ENCODE results near the gene DCP1B. TPM values are rescaled to one million over a fixed set of nuclear protein-coding genes. Genes with fewer than 3 reads are reported as not detected.
A peak's percentile ranks its signal among the peaks of the same experiment; 100 is the strongest.

DCP1B gene
- total and polyA plus RNA-seq, 4 donors: 3.5 to 5.5 (median 4.6) TPM

DNA sequence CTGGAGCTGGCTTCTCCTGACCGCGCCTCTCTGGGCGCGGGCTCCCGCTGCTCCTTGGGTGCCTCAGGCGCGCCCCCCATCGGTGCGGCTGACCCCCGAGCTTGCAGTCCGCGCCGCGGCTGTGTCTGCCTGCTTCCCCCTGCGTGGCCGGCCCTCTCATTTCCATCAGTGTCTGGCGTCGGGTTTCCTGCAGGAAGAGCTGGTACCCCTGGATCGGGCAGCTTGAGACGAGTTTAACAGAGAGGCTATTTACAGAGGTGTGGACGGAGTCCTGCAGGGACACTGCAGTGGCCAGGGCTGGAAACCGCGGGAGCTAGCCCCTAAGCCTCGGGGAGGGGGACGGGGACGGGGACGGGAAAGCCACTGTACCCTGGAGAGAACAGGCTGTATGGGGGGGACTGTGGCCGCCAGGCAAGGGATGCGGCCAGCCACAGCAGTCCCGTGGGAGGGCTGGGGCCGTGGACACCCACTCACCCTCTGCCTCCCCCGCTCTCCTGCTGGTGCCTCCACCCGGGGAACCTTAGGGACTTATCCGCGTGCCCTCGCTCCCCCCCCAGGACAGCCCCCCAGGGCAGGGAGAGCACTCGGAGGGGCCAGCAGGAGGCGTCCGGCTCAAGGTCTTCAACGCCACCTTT lies 82.1 kb downstream of the DCP1B start:
- H3K4me3 ChIP-seq (ENCODE audit: low read depth in 1 of 3, low read length in 3 of 3): no peak overlapping the region
- TF ChIP-seq GABPA (IDR thresholded peaks at IDR 0.05 in 1 of 2, conservative IDR thresholded peaks at IDR 0.05 in 1 of 2) (no peak), RXRA (IDR thresholded peaks at IDR 0.05) (no peak), EGR1 (IDR thresholded peaks at IDR 0.05; ENCODE audit: low read depth in 2 of 2) (no peak), HNF4A (conservative IDR thresholded peaks at IDR 0.05) (no peak)
- TF ChIP-seq, protein P1, sequence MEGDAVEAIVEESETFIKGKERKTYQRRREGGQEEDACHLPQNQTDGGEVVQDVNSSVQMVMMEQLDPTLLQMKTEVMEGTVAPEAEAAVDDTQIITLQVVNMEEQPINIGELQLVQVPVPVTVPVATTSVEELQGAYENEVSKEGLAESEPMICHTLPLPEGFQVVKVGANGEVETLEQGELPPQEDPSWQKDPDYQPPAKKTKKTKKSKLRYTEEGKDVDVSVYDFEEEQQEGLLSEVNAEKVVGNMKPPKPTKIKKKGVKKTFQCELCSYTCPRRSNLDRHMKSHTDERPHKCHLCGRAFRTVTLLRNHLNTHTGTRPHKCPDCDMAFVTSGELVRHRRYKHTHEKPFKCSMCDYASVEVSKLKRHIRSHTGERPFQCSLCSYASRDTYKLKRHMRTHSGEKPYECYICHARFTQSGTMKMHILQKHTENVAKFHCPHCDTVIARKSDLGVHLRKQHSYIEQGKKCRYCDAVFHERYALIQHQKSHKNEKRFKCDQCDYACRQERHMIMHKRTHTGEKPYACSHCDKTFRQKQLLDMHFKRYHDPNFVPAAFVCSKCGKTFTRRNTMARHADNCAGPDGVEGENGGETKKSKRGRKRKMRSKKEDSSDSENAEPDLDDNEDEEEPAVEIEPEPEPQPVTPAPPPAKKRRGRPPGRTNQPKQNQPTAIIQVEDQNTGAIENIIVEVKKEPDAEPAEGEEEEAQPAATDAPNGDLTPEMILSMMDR (IDR thresholded peaks at IDR 0.05; ENCODE audit: low read depth, low read length, missing input control): no peak

DNA sequence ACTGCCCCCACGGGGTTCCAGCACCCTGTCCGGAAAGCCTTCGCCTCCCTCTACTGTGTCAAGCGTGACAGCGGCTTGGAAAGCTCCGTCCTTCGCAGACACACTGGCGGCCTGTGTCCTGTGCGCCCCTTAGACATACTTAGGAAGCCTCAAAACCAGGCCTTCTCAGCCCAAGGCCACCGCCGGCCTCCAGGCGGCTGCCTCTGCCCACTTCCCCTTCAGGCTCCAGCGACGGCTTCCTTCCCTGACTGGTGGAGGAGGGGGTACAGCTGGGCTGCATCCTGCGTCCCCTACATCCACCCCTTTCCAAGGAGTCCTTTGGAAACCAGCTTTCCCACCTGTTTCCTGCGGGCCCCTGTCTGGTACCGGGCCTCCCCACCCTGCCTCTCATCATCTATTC lies 83.3 kb downstream of the DCP1B start:
- Histone ChIP-seq H3K36me3 (ENCODE audit: control insufficient read depth in 4 of 4, insufficient read depth in 3 of 4, low read depth in 1 of 4, low read length in 3 of 4) (no peaks in the 10 kb centered on the region), H3K27me3 (ENCODE audit: control insufficient read depth in 4 of 4, insufficient read depth in 4 of 4, low read length in 3 of 4) (no peaks in the 10 kb centered on the region), H3K9me3 (ENCODE audit: control insufficient read depth in 4 of 4, low read length in 3 of 4) (no peaks in the 10 kb centered on the region), H3K4me1 (ENCODE audit: control insufficient read depth in 4 of 4, insufficient read depth in 4 of 4, low read length in 3 of 4) (peaks cover 0 to 3% (median 1%) of the 10 kb centered on the region in 4 donors), H3K9ac (ENCODE audit: low read depth in 1 of 2, low read length in 2 of 2) (no peak overlapping the region), H3K4me3 (ENCODE audit: low read depth in 1 of 3, low read length in 3 of 3) (no peak overlapping the region), H3K27ac (ENCODE audit: low read depth in 1 of 2, low read length in 2 of 2) (no peak overlapping the region)
- TF ChIP-seq NR2F2 (IDR thresholded peaks at IDR 0.05): no peak
- TF ChIP-seq FOXA2 (IDR thresholded peaks at IDR 0.05): no peak
- no peak for TF ChIP-seq FOXA1 (IDR thresholded peaks at IDR 0.05)
- no peak for TF ChIP-seq JUND (IDR thresholded peaks at IDR 0.05)
- no peak for TF ChIP-seq HNF4A (conservative IDR thresholded peaks at IDR 0.05)
- no peak for TF ChIP-seq YY1 (IDR thresholded peaks at IDR 0.05)
- TF ChIP-seq SP1 (IDR thresholded peaks at IDR 0.05): no peak
- no peak for TF ChIP-seq RXRA (IDR thresholded peaks at IDR 0.05)
- TF ChIP-seq, protein P2, sequence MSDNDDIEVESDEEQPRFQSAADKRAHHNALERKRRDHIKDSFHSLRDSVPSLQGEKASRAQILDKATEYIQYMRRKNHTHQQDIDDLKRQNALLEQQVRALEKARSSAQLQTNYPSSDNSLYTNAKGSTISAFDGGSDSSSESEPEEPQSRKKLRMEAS (IDR thresholded peaks at IDR 0.05): no peak
- TF ChIP-seq, protein P3, sequence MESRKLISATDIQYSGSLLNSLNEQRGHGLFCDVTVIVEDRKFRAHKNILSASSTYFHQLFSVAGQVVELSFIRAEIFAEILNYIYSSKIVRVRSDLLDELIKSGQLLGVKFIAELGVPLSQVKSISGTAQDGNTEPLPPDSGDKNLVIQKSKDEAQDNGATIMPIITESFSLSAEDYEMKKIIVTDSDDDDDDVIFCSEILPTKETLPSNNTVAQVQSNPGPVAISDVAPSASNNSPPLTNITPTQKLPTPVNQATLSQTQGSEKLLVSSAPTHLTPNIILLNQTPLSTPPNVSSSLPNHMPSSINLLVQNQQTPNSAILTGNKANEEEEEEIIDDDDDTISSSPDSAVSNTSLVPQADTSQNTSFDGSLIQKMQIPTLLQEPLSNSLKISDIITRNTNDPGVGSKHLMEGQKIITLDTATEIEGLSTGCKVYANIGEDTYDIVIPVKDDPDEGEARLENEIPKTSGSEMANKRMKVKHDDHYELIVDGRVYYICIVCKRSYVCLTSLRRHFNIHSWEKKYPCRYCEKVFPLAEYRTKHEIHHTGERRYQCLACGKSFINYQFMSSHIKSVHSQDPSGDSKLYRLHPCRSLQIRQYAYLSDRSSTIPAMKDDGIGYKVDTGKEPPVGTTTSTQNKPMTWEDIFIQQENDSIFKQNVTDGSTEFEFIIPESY (IDR thresholded peaks at IDR 0.05): no peak
- TF ChIP-seq, protein P1 (IDR thresholded peaks at IDR 0.05; ENCODE audit: low read depth, low read length, missing input control): no peak
- DNase-seq (ENCODE audit: low spot score): peak; percentile 33
- WGBS: 76% methylated on average over 17 of the region's 17 CpGs

More for the DNA sequence above, 82.1 kb downstream of the DCP1B start:
- no peaks in the 10 kb centered on the region for H3K36me3 ChIP-seq (ENCODE audit: control insufficient read depth in 4 of 4, insufficient read depth in 3 of 4, low read depth in 1 of 4, low read length in 3 of 4)
- no peak overlapping the region for H3K9ac ChIP-seq (ENCODE audit: low read depth in 1 of 2, low read length in 2 of 2)
- DNase-seq (ENCODE audit: low spot score): peak; percentile 33
- no peaks in the 10 kb centered on the region for H3K27me3 ChIP-seq (ENCODE audit: control insufficient read depth in 4 of 4, insufficient read depth in 4 of 4, low read length in 3 of 4)
- H3K9me3 ChIP-seq (ENCODE audit: control insufficient read depth in 4 of 4, low read length in 3 of 4): no peaks in the 10 kb centered on the region
- peaks cover 0 to 3% (median 1%) of the 10 kb centered on the region in 4 donors for H3K4me1 ChIP-seq (ENCODE audit: control insufficient read depth in 4 of 4, insufficient read depth in 4 of 4, low read length in 3 of 4)
- whole genome bisulfite sequencing: 83% methylated on average over 40 of the region's 40 CpGs
- H3K27ac ChIP-seq (ENCODE audit: low read depth in 1 of 2, low read length in 2 of 2): no peak overlapping the region
